OCI-LY1 (cell line): ENCODE data around the gene SLC25A21.

ENCODE experiments used
- EZH2 ChIP-seq: fragments of 200-600 bp; sonication (generic), shearing (Covaris generic); IDR thresholded peaks from 2 replicates; pipeline ENCODE4 v1.8.0; 2017; ENCODE audit warnings: borderline replicate concordance, mixed run types, mild to moderate bottlenecking, antibody characterized with exemption, low read length, moderate library complexity, mixed read lengths
- TF ChIP-seq, protein P1 (sequence below): fragments of 200-600 bp; sonication (generic), shearing (Covaris generic); IDR thresholded peaks from 2 replicates; pipeline ENCODE4 v1.5.1; 2017; ENCODE audit warnings: mild to moderate bottlenecking, antibody characterized with exemption, low read length, moderate library complexity, mixed read lengths

DNA sequence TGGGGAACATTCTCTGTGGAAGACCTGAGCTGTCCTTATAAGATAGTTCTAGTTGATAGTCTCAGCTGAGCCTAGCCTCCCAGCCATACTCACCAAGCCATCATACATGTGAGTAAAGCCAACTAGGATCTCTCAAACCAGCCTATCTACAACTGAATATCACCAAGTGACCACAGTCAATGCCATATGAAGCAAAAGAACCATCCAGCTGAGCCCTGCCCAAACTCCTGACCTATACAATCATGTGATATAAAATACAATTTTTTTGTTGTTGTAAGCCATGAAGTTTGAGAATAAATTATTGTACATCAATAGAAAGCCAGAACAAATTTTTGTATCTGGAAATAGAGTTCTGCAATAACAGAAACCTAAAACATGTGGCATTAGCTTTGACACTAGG lies 118.3 kb downstream of the SLC25A21 start:
- no peak for TF ChIP-seq EZH2
- TF ChIP-seq, protein P1, sequence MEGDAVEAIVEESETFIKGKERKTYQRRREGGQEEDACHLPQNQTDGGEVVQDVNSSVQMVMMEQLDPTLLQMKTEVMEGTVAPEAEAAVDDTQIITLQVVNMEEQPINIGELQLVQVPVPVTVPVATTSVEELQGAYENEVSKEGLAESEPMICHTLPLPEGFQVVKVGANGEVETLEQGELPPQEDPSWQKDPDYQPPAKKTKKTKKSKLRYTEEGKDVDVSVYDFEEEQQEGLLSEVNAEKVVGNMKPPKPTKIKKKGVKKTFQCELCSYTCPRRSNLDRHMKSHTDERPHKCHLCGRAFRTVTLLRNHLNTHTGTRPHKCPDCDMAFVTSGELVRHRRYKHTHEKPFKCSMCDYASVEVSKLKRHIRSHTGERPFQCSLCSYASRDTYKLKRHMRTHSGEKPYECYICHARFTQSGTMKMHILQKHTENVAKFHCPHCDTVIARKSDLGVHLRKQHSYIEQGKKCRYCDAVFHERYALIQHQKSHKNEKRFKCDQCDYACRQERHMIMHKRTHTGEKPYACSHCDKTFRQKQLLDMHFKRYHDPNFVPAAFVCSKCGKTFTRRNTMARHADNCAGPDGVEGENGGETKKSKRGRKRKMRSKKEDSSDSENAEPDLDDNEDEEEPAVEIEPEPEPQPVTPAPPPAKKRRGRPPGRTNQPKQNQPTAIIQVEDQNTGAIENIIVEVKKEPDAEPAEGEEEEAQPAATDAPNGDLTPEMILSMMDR: no peak
